Measurements from ENCODE around the gene PHACTR1.

GRCh38 chr6:12760911-12761310, 44.3 kb downstream of the PHACTR1 start:
- TF ChIP-seq CTCF (conservative IDR thresholded peaks at IDR 0.05; ENCODE audit: low read depth, low read length) (no peak), EZH2 (IDR thresholded peaks at IDR 0.05; ENCODE audit: borderline replicate concordance, low read depth, low read length, poor library complexity, severe bottlenecking) (no peak)
